AG10803 (cell line): Measurements from ENCODE around the gene SEH1L.

Experiments
- DNase-seq: peaks from one replicate; pipeline ENCODE4 v3.0.0; 2010; ENCODE audit warnings: low read depth
- H3K4me3 ChIP-seq: 2 replicates; pipeline ENCODE4 v1.5.1; 2011; ENCODE audit warnings: mild to moderate bottlenecking, low read length, control low read depth
- CTCF ChIP-seq: conservative IDR thresholded peaks from 2 replicates; pipeline ENCODE4 v1.5.1; 2011; ENCODE audit warnings: mild to moderate bottlenecking, low read length, control low read depth, inconsistent platforms

Gene SEH1L

GRCh38 chr18:13019301-13019700 lies 71.5 kb downstream of the SEH1L start:
- no peak overlapping the region for H3K4me3 ChIP-seq
- DNase-seq, result no peak
- TF ChIP-seq CTCF, result no peak

DNA sequence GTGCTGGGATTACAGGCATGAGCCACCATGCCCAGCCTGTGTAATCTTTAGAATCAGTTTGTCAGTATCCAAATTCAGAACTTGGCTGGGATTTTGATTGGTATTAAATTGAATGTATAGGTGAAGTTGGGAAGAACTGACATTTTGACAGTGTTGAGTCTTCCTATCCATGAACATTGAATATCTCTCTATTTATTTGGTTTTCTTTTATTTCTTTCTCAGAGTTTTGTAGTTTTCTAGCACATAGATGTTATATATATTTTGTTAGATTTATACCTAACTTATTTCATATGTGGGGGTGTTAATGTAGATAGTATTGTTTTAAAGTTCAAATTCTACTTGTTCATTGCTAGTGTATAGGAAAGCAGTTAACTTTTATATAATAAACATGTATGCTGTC lies 74.8 kb downstream of the SEH1L start:
- TF ChIP-seq CTCF, result no peak
- DNase-seq, result no peak
- H3K4me3 ChIP-seq, result no peak overlapping the region

- no peak for DNase-seq
- no peak for TF ChIP-seq CTCF
- no peak overlapping the region for H3K4me3 ChIP-seq
Observed at GRCh38 chr18:13025233-13025632, 77.4 kb downstream of the SEH1L start.

DNA sequence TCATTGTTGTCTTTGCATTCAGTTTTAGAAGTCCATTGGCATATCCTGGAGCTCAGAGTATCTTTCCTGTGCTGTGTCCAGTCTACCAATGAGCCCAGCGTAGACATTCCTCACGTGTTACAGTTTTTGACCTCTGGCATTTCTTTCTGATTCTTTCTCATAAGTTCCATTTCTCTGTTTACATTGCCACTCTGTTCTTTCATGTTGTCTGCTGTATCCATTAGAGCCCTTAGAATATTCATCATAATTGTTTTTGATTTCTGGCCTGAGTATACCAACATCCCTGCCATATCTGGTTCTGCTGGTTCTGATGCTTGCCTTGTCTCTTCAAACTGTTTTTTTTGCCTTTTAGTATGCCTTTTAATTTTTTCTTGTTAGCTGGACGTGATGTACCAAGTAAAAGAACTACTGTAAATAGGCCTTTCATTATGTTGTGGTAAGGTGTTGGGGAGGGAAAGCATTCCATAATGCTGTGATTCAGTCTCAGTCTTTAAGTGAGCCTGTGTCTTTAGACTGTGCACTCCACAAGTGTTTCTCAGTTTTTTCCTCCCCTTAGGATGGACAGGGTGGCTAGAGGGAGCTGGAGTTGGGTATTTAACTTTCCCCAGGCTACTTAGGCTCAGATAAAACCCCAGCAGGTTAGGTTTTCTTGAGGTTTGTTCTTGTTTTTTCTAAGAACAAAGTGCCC lies 78.9 kb downstream of the SEH1L start:
- no peak for TF ChIP-seq CTCF
- no peak overlapping the region for H3K4me3 ChIP-seq
- DNase-seq, result peak; percentile 16

GRCh38 chr18:13028869-13029268 lies 81.1 kb downstream of the SEH1L start:
- H3K4me3 ChIP-seq, result no peak overlapping the region
- TF ChIP-seq CTCF, result no peak
- DNase-seq, result no peak

GRCh38 chr18:13032173-13032572 lies 84.4 kb downstream of the SEH1L start:
- DNase-seq, result no peak
- no peak overlapping the region for H3K4me3 ChIP-seq
- no peak for TF ChIP-seq CTCF

DNA sequence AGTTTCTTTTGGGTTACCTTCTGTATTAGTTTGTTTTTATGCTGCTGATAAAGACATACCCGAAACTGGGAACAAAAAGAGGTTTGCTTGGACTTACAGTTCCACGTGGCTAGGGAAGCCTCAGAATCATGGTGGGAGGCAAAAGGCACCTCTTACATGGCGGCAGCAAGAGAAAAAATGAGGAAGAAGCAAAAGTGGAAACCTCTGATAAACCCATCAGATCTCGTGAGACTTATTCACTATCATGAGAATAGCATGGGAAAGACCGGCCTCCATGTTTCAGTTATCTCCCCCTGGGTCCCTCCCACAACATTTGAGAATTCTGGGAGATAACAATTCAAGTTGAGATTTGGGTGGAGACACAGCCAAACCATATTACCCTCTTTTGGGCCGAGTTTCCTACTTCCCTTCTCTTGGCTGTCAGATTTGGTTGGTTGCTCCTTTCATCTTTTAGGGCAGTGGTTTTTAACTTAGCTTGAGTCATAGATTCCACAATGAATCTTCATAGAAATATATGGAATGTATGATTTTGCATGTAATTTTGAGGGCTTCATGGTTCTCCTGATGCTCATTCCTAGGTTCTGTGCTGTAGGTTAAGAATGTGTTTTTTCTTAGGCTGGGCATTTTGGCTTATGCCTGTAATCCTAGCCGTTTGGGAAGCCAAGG lies 87.6 kb downstream of the SEH1L start:
- no peak overlapping the region for H3K4me3 ChIP-seq
- no peak for TF ChIP-seq CTCF
- peak; percentile 58 for DNase-seq
